ELR (cell line): ENCODE measurements around the gene TGOLN2.

Source experiments
- DNase-seq: peaks from one replicate; pipeline ENCODE4 v3.0.0-alpha.2; 2015; ENCODE audit warnings: low read depth

The TGOLN2 gene

DNA sequence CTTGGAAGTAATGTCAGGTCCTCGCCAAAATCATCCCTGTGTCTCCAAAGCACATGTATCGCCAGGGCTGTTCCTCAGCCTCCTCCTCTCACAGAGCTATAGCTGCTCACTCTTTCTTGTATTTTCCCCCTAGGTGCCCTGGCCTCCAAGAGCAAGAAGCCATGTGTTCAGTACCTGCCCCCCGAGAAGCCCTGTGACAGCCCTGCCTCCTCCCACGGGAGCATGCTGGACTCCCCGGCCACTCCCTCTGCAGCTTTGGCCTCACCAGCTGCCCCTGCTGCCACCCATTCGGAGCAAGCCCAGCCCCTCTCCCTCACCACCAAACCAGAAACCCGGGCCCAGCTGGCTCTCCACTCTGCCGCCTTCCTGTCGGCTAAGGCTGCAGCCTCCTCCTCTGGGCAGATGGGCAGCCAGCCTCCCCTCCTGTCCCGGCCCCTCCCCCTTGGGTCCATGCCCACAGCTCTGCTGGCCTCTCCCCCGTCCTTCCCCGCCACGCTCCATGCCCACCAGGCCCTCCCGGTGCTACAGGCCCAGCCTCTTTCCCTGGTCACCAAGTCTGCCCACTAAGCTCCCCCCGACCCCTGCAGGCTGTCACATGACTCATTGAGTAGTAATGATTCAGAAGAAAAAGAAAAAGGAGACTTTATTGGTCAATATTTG lies 18.8 kb downstream of the TGOLN2 start:
- peak; percentile 59 for DNase-seq

DNA sequence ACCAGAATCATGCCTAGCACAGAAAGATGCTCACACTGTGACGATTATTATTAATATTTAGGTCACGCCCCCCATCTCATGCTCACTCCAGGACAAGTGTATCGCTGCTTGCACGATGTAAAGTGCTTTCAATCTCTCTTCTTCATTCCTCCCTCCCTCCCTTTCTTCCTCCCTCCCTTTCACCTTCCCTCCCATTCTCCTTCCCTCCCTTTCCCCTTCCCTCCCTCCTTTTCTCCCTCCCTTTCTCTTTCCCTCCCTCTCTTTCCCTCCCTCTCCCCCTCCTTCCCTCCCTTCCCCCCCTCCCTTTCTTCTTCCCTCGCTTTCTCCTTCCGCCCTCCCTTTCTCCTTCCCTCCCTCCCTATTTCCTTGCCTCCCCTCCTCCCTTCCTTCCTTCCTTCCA lies 19.6 kb downstream of the TGOLN2 start:
- no peak for DNase-seq

DNA sequence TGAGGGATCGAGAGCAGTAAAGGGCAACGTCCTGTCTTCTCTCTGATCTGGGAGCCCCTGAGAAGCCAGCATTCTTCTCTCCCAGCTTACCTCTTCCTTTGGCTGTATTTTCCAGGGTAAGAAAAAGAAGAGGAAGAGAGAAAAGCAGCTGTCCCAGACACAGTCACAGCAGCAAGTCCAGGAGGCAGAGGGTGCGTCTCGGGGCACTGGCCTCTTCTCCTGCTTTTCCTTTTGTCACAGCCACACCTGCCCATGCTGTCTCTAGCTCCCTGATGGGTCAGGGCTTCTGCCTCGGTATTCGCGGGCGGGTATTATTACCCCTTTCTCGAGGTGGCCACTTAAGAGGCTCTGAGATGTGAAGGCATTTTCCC lies 20.3 kb downstream of the TGOLN2 start:
- no peak for DNase-seq

DNA sequence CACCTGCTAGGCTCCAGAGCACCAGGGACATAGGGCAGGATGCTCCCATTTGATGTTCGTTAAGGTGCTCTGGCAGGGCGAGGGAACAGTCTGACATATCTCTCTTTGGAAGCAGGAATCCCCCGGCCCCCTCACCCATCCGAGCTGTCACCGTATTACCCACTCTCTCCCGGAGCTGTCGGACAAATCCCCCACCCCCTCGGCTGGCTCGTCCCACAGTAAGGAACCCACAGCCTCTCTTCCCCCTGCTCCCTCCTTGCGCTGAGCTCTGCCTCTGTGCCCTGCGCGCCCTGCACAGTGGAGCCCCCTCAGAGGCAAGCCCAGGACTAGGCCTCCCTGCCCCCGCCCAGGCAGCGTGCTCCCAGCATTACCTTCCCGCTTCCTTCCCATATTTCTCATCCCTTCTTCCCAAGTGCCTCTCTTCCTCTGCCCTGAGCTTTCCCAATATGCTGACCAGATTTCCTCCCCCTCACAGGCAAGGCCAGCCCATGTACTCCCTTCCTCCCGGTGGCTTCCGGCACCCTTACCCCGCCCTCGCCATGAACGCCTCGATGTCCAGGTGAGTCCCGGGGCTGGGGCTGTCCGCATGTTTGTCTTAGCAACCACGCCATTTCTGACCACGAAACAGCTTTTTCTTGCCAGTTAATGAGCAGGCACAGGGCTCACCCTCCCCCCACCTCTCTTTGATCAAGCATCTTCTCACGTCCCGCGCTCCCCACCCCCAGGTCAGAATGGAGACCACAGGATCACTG lies 23.8 kb downstream of the TGOLN2 start:
- DNase-seq = no peak

DNA sequence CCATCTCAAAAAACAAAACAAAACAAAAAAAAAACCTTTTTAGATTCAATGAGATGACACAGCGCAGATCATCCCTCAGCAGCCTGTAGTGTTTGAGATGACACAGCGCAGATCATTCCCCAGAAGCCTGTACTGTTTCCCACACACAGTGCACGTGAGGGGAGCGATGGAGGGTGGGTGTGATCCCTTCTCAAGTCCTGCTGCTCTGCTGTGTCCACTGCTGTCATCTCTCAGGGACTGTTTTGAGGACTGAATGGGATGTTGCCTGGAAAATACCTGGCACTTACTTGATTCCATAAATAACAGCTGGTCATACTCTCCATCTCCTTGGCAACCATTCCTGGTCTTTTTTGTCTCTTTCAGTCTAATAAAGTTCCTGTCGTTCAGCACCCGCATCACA lies 25.7 kb downstream of the TGOLN2 start:
- no peak for DNase-seq

DNA sequence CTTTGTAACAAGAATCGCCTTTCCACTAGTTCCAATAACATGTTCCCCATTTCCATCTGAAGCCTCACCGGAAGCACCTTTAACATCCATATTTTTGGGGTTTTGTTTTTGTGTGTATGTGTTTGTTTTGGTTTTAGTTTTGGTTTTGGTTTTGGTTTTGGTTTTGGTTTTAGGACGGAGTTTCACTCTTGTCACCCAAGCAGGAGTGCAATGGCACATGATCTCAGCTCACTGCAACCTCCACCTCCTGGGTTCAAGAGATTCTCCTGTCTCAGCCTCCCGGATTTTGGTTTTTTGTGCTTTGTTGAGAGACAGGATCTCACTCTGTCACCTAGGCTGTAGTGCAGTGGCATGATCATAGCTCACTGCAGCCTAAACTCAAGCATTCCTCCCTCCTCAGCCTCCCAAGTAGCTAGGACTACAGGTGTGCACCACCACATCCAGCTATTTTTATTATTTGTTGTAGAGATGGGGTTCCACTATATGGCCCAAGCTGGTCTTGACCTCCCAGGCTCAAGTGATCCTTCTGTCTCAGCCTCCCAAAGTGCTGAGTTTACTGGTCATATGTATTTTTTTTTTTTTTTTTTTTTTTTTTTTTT lies 36.3 kb downstream of the TGOLN2 start:
- DNase-seq = no peak

DNA sequence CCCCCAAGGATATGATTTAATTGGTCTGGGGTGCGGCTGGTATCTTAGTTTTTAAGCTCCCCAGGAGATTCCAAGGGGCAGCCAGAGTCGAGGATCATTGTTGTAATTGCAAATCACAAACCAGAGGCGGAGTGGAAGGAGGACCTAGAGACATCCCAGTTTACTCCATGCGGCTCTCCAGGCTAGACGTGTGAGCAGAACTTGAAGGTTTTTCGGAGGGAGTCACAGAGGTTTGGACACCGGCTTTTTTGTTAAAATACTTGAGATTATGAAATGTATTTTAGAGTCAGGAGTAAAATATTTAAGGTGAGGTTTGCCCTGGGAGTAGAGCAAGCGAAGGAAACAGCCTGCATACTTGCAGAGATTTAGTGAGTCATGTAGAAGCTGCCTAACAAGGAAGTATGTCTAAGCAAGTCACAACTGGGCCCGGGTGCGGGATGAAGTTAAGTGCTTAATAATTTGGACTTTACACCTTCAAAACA lies 39.5 kb downstream of the TGOLN2 start:
- peak; percentile 81 for DNase-seq

DNA sequence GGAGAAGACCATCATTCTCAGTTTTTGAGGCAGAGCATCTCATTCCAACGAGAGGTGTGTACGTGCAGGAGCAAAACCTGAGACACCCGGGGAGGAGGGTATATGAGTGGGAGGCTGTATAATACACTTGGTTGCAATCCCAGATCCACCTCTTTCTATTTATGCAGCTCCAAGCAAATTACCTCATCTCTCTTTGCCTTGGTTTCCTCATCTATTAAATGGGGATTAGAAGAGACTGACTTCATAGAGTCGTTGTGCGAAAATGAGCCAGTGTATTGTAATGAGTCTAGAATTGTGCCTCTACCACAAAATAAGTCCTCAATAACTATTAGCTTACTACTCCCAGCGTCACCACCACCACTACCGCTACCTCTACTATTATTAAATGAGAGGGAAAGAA lies 40.1 kb downstream of the TGOLN2 start:
- DNase-seq = no peak

DNA sequence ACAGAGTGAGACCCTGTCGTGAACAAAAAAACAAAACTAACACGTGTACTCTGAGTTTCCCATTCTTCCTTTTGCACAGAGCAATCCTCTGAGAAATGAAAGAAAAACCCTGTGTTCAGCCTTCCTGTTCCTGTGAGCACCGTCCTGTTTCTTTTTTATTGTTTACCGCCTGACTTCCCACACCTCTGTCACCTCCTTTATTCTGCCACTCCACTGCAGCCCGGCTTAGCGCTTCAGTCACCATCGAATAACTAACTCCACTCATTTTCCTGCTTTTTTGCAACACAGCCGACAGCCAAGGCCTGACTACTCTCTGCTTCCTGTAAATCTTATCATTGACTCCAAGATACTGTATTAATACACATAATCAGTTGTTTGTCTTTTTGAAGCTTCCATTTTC lies 40.9 kb downstream of the TGOLN2 start:
- DNase-seq = no peak

DNA sequence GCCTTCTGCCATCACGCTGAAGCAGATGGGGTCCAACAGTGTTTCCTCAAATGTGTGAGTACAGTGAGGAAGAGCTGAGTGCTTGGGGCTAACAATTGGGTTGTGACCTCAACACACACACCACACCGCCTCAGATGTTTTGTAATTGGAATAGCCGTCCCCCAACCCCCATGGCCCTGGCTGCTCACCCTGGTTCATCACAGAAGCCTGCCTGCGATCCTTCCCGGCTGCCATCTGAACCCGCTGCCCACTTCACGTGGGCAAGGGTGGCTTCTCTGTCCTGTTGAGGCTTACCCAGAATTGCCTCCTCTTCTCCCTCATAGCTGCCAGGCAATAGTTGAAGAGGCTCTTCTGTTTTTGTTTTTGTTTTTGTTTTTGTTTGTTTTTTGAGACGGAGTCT lies 44.1 kb downstream of the TGOLN2 start:
- DNase-seq = no peak

DNA sequence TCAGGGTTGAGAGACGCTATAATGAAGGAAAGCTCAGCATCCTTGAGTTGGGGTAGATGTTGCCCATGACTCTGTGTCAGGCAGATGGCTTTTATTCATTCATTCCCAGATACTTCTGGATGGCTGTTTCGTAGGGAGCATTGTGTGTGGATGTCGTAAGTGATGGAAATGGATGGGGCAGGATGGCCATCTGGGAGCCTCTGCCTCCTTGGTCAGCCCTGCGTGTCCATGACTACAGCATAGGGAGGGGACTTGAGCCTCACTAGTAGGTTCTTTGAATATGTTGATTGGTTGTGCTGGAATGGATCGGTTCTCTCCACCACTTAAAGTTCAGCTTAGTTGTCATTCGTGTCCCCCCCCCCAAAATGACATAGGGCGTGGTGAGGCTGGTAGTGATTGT lies 44.9 kb downstream of the TGOLN2 start:
- DNase-seq = no peak

DNA sequence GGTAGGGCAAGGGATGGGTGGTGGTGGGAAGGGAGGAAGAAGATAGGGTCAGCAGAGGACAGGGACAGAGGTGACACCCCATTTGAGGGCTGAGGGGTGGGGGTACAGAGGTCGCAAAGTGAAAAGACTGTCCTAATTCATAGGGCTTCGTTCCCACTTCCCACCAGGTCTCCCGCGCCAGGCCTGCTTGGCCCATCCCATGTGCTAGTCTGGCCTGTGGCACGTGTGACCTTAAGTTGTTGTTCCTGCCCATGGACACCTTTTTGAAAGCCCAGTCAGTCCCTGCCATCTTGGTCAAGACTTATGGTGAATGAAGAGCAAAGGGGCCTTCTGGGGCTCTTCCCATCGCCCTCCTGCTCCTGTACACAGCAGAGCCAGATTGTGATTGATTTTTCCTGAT lies 46.2 kb downstream of the TGOLN2 start:
- no peak for DNase-seq

DNA sequence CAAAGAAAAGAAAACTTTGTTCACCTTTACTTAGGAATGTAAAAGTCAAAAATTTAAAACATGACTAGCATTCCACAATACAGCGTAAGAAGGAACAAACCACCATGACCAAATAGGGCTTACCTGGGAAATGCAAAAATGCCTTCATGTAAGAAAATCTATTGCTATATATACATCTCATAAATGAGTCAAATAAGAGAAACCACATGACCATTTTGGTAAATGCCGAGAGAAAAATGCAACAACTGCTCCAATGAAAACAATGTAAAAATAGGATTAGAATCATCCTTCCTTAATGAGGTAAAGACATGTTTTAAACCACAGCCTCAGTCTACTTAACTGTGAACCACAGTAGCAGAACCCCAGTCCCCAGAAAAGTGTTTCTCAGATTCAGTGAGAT lies 49.4 kb downstream of the TGOLN2 start:
- no peak for DNase-seq

DNA sequence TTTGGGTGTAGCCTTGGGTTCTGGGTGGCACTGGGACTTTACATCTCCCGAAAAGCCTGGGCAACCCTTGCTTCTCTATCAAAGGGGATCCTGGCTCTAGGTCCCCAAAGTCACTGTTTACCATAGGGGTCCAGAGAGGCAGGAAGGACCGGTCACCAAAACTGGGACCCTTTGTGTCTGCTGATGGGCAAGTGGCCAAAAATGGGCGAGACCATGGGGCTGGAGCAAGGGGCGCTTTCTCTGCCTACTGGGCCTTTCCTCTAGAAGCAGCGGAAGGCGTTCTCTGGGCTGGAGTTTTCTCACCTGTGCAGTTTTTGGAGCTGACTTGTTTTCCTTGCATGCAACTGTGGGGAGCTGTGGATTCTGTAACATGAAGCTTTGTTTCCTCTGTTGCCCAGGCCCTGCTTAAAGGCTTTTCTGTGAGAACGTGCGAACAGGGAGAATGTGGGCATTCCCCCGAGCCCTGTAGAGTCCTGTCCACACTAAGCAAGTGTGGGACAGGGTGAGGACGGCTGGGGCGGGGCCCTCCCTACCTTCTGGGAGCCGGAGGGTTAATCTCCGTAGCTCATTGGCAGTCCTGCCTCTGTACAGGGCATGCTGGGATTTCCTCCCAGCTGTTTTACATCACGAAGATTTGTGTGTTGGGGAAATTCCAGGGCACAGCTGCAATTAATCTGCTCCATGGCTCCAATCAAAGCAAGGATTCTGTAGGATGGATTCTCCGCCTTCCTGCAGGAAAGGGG lies 50.2 kb downstream of the TGOLN2 start:
- no peak for DNase-seq

DNA sequence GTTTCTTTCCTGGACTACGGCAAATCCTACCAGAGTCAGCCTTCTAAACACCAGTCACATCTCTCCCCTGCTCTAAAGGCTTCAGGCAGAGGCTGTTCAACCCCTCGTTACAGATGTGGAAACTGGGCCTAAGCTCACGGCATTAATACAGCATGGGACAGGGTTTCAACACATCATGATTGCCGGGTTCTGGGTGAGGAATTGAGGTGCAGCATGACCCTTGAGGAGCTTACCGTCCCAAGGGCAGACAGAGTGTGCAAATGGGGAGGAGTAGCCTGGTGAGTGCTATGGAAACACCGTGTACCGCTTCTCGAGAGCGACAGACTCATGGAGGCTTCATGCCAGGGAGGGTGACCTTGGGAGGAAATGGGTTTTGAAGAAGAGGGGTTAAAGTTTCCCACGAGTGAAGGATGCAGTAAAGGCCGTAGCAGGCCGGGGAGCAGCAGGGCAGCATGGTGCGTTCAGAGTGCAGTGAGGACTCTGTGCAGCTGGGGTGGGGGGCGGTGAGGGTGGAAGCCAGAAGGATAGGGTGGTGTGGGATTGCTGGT lies 51.1 kb downstream of the TGOLN2 start:
- no peak for DNase-seq

DNA sequence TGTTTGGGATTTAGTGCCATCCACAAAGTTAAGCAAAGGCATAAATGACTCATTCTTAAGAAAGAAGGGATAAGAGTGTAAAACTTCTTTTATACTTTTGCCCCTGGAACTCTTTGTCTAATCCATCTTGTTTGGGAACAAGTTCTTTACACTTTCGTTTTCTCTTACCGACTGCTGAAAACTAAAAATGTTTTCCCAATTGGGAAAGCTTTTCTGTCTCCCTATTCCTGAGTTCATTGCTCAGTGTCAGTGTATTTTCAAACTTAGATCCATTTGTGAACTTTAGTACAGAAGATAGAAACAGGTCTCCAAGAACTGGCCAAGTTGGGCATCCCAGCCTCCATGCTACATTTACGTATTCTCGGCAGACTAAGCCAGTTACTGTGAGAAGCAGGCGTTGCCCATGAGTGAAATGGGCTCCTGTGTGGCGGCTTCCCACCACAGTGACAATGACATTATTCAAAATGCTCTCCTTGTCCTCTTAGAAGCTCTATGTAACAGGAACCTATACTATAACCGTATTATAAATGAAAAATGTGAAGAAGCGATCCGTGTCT lies 51.7 kb downstream of the TGOLN2 start:
- DNase-seq = no peak

DNA sequence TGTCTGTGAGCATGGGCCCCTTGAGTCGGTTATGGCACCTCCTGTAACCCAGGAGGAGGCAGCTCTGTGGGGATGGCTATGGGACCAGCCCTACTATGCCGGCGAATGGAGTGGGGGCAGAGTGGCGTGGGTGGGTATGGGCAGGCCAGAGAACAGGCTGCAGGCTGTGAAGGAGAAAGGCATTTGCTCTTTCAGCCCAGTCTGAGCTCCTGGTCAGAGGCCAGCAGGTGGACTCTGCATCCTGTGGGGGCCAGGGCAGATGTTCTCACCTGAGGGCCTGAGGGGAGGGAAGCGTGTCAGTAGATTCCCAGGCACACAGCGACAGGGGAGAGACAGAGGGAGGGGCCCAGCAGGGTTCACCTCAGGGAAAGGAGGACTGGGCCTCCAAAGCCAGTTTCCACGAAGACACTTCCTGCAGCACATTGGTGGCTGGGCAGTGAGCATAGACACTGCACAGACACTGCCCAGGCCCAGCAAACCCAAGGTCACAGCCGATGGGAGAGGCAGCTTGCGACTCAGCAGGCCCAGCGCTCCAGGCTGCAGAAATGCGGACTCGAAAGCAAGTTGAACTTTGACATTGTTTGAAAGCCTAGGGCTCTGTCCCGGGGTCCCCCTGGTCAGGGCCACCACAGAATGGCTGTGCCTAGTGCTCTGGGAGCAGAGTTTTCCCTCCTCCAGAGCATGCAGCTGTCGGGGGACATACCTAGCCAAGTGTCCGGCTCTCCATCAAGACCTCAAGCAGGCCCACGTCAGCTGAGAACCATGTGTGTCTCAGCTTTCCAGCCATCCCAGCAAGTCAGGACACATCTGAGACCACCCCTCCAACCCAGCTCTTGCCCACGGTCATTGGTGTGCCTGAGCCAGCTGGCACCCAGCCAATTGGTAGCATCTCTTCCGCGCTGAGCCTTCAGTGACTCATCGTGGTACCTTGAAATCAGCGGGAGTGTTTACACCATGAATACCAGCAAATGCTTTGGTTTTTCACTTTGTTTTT lies 53.8 kb downstream of the TGOLN2 start:
- DNase-seq = peak; percentile 85

DNA sequence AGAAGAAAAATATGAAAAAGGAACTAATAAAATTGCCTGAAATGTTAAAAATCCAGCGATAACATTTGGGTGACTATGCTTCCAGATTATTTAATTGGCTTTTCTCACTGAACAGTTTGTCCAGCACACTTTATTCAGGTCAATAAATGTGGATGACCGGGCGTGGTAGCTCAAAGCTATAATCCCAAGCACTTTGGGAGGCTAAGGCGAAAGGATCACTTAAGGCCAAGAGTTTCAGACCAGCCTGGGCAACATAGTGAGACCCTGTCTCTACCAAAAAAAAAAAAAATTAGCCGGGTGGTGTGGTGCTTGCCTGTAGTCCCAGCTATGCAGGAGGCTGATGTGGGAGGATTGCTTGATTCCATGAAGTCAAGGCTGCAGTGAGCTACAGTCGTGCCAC lies 55.4 kb downstream of the TGOLN2 start:
- no peak for DNase-seq

DNA sequence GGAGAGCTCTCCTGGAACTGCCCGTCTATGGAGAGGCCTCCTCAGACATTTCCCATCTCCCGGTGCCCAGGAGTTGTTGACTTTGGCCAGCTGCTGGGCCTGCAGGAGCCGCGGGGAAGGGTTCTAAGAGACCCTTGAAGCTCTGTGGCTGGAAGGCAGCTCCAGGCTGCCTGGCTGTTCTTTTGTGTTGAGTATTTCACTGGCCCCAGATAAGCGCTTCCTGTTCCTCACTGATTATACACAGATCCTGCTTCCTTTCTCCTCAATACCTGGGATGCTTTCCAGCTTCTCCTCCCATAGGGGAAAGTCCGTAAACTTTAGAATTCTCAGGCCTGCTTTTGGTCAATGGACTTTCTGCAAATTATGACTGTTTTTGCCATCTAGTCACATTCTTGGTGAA lies 57.8 kb downstream of the TGOLN2 start:
- no peak for DNase-seq
